Measurements from ENCODE around the gene SMIM36.
A peak's percentile ranks its signal among the peaks of the same experiment; 100 is the strongest.
"Not testable (repeated sequence)": the region's sequence is repeated elsewhere in the genome, so short reads cannot be mapped to it uniquely, and the experiment has no call there.

Gene SMIM36

GRCh38 chr17:55530064-55530463 lies 18.8 kb upstream of the SMIM36 start:
- POLR2A ChIA-PET: no interaction called here
- CTCF ChIA-PET: interaction anchor here (1.0 to 1.7 kb wide), 4 partner anchors 16 to 241 kb away, joined by 4 to 11 read pairs (median 6); no protein-coding TSS in a partner anchor
- TF ChIP-seq CTCF (IDR thresholded peaks at IDR 0.05; ENCODE audit: control extremely low read depth, extremely low read depth, low read depth, missing control alignments): no peak
- DNase-seq (ENCODE audit: extremely low spot score): no peak

- POLR2A ChIA-PET: no interaction called here
- peak; percentile 63 for TF ChIP-seq CTCF (IDR thresholded peaks at IDR 0.05; ENCODE audit: control extremely low read depth, extremely low read depth, low read depth, missing control alignments)
- DNase-seq (ENCODE audit: extremely low spot score): no peak
Observed at GRCh38 chr17:55527540-55528118, 16.4 kb upstream of the SMIM36 start.

GRCh38 chr17:55524440-55525220 lies 13.4 kb upstream of the SMIM36 start:
- POLR2A ChIA-PET: no interaction called here
- CTCF ChIA-PET: interaction anchor here (1.1 to 6.5 kb wide), 11 partner anchors 9 to 246 kb away, joined by 3 to 119 read pairs (median 7); partner anchors contain the start of gene SMIM36
- no peak for DNase-seq (ENCODE audit: extremely low spot score)
- TF ChIP-seq CTCF (IDR thresholded peaks at IDR 0.05; ENCODE audit: control extremely low read depth, extremely low read depth, low read depth, missing control alignments): no peak

More at GRCh38 chr17:55527540-55528118, 16.4 kb upstream of the SMIM36 start:
- CTCF ChIA-PET: interaction anchor here (0.9 to 6.5 kb wide), 17 partner anchors 9 to 246 kb away, joined by 3 to 119 read pairs (median 9); partner anchors contain the start of genes PCTP and TMEM100

GRCh38 chr17:55523032-55523431 lies 11.8 kb upstream of the SMIM36 start:
- POLR2A ChIA-PET; DNase-seq (ENCODE audit: extremely low spot score): not testable (repeated sequence)
- CTCF ChIA-PET: interaction anchor here (1.0 to 6.5 kb wide), 6 partner anchors 9 to 247 kb away, joined by 3 to 119 read pairs (median 8); no protein-coding TSS in a partner anchor

GRCh38 chr17:55521186-55521585 lies 9.9 kb upstream of the SMIM36 start:
- CTCF ChIA-PET: interaction anchor here (0.7 kb wide), 1 partner anchor 81 kb away, joined by 3 read pairs; no protein-coding TSS in a partner anchor
- no peak for TF ChIP-seq CTCF (IDR thresholded peaks at IDR 0.05; ENCODE audit: control extremely low read depth, extremely low read depth, low read depth, missing control alignments)
- DNase-seq (ENCODE audit: extremely low spot score): no peak
- POLR2A ChIA-PET: no interaction called here

- ChIA-PET CTCF (interaction anchor here (0.7 kb wide), 1 partner anchor 82 kb away, joined by 3 read pairs; no protein-coding TSS in a partner anchor), POLR2A (no interaction called here)
- TF ChIP-seq CTCF (IDR thresholded peaks at IDR 0.05; ENCODE audit: control extremely low read depth, extremely low read depth, low read depth, missing control alignments): no peak
- DNase-seq (ENCODE audit: extremely low spot score): no peak
Observed at GRCh38 chr17:55520402-55520801, 9.2 kb upstream of the SMIM36 start.

GRCh38 chr17:55518510-55518909 lies 7.3 kb upstream of the SMIM36 start:
- no peak for DNase-seq (ENCODE audit: extremely low spot score)
- CTCF ChIA-PET: no interaction called here
- POLR2A ChIA-PET: no interaction called here
- no peak for TF ChIP-seq CTCF (IDR thresholded peaks at IDR 0.05; ENCODE audit: control extremely low read depth, extremely low read depth, low read depth, missing control alignments)
